ENCODE results near the gene SPO11.

Gene SPO11

DNA sequence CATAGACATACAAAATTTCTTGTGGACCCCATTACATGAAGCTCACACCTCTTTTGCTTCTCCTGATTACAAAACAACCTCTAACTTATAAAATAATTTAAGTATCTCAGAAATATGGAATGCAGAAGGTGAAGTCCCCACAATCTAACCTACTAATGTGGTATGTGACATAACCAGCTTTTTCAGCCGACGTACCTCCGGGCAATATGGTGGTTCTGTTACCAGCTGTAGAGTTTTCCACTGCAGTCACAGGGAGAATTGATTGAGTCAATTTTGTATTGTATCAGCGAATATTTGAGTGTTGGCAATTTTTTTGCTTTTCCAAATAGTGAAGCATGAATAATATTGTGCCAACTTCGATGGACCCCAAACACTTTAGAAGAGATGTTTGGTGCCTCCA, 15.7 kb upstream of the SPO11 start:
- Histone ChIP-seq H3K27me3 (ENCODE audit: low read depth, low read length) (peaks cover 80% of the 10 kb centered on the region), H3K9me3 (ENCODE audit: insufficient read depth, low read length) (peaks cover 12% of the 10 kb centered on the region; the same call in 1 of the 2 replicates), H3K27ac (ENCODE audit: low read length) (no peak overlapping the region), H2AFZ (ENCODE audit: low read depth, low read length) (no peak overlapping the region), H3K36me3 (replicated peaks; ENCODE audit: low read depth, low read length) (no peaks in the 10 kb centered on the region), H3K4me3 (ENCODE audit: low read length) (no peak overlapping the region), H3K4me1 (ENCODE audit: low read length) (0 out of 2 replicates have a peak, but pooled peaks cover 1% of the 10 kb centered on the region), H3K4me2 (ENCODE audit: low read length) (no peak overlapping the region), H3K79me2 (ENCODE audit: low read length) (no peaks in the 10 kb centered on the region), H3K9ac (ENCODE audit: low read length) (no peak overlapping the region), H4K20me1 (ENCODE audit: insufficient read depth, low read length) (no peaks in the 10 kb centered on the region)
- TF ChIP-seq EZH2phosphoT487 (IDR thresholded peaks at IDR 0.05; ENCODE audit: low read depth) = no peak
- TF ChIP-seq, protein P1, sequence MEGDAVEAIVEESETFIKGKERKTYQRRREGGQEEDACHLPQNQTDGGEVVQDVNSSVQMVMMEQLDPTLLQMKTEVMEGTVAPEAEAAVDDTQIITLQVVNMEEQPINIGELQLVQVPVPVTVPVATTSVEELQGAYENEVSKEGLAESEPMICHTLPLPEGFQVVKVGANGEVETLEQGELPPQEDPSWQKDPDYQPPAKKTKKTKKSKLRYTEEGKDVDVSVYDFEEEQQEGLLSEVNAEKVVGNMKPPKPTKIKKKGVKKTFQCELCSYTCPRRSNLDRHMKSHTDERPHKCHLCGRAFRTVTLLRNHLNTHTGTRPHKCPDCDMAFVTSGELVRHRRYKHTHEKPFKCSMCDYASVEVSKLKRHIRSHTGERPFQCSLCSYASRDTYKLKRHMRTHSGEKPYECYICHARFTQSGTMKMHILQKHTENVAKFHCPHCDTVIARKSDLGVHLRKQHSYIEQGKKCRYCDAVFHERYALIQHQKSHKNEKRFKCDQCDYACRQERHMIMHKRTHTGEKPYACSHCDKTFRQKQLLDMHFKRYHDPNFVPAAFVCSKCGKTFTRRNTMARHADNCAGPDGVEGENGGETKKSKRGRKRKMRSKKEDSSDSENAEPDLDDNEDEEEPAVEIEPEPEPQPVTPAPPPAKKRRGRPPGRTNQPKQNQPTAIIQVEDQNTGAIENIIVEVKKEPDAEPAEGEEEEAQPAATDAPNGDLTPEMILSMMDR (IDR thresholded peaks at IDR 0.05; ENCODE audit: low read depth, low read length) = no peak

- H3K79me2 ChIP-seq (ENCODE audit: low read length) = no peaks in the 10 kb centered on the region
- peaks cover 77% of the 10 kb centered on the region for H3K27me3 ChIP-seq (ENCODE audit: low read depth, low read length)
- no peak overlapping the region for H3K9ac ChIP-seq (ENCODE audit: low read length)
- H2AFZ ChIP-seq (ENCODE audit: low read depth, low read length) = no peak overlapping the region
- no peak overlapping the region for H3K27ac ChIP-seq (ENCODE audit: low read length)
- no peak overlapping the region for H3K4me3 ChIP-seq (ENCODE audit: low read length)
- no peak overlapping the region for H3K4me2 ChIP-seq (ENCODE audit: low read length)
- no peaks in the 10 kb centered on the region for H4K20me1 ChIP-seq (ENCODE audit: insufficient read depth, low read length)
- peaks cover 12% of the 10 kb centered on the region; the same call in 1 of the 2 replicates for H3K9me3 ChIP-seq (ENCODE audit: insufficient read depth, low read length)
- no peak for TF ChIP-seq EZH2phosphoT487 (IDR thresholded peaks at IDR 0.05; ENCODE audit: low read depth)
- TF ChIP-seq, protein P1 (IDR thresholded peaks at IDR 0.05; ENCODE audit: low read depth, low read length) = no peak
- no peaks in the 10 kb centered on the region for H3K4me1 ChIP-seq (ENCODE audit: low read length)
- no peaks in the 10 kb centered on the region for H3K36me3 ChIP-seq (replicated peaks; ENCODE audit: low read depth, low read length)
Observed at GRCh38 chr20:57315083-57315975, 14.3 kb upstream of the SPO11 start.

DNA sequence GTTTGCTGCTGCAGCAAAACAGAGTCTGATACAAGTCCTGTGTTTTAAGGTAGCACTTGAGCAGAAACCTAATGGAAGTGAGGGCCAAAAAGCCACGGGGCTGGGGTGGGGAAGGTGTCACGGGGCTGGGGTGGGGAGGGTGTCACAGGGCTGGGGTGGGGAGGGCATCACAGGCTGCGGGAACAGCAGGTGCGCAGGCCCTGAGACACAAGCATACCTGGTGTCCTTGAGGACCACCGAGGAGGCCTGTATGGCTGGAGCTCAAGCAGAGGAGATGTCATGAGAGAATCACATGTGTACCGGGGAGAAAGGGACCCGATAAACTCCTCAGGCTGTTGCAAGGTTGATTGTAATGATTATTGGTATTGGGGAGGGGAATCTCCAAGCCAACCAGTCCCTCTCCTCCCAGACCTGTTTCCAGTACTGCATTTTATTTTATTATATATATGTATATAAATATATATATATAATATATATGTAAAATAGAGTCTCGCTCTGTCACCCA, 13.6 kb upstream of the SPO11 start:
- Histone ChIP-seq H3K4me2 (ENCODE audit: low read length) (no peak overlapping the region), H3K27me3 (ENCODE audit: low read depth, low read length) (peaks cover 75% of the 10 kb centered on the region), H3K9me3 (ENCODE audit: insufficient read depth, low read length) (peaks cover 12% of the 10 kb centered on the region; the same call in 1 of the 2 replicates), H3K27ac (ENCODE audit: low read length) (no peak overlapping the region), H3K4me1 (ENCODE audit: low read length) (no peaks in the 10 kb centered on the region), H4K20me1 (ENCODE audit: insufficient read depth, low read length) (no peaks in the 10 kb centered on the region), H3K79me2 (ENCODE audit: low read length) (no peaks in the 10 kb centered on the region), H3K9ac (ENCODE audit: low read length) (no peak overlapping the region), H2AFZ (ENCODE audit: low read depth, low read length) (no peak overlapping the region), H3K36me3 (replicated peaks; ENCODE audit: low read depth, low read length) (no peaks in the 10 kb centered on the region), H3K4me3 (ENCODE audit: low read length) (no peak overlapping the region)
- no peak for TF ChIP-seq EZH2phosphoT487 (IDR thresholded peaks at IDR 0.05; ENCODE audit: low read depth)
- TF ChIP-seq, protein P1 (IDR thresholded peaks at IDR 0.05; ENCODE audit: low read depth, low read length) = no peak

DNA sequence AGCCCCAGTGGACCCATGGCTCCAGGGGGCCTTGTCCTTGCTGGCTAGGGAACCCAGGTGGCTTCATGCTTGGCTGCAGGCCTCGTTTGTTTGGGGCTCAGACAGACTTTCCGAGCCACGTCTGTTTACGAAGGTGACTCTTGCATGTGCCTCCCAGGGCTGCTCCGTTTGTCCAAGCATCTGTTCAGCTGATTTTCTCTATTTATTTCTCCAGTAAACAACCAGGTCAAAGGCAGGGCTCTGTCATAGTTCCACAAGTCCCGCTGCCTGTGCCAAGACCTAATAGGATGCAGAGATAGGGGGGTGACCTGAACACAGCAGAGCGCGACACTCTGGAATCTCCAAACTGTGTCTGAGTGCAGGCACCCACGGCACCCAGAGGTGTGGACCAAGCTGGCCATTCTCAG, 12.8 kb upstream of the SPO11 start:
- Histone ChIP-seq H3K9me3 (ENCODE audit: insufficient read depth, low read length) (peaks cover 12% of the 10 kb centered on the region; the same call in 1 of the 2 replicates), H3K4me1 (ENCODE audit: low read length) (no peaks in the 10 kb centered on the region), H3K79me2 (ENCODE audit: low read length) (no peaks in the 10 kb centered on the region), H2AFZ (ENCODE audit: low read depth, low read length) (no peak overlapping the region), H3K27ac (ENCODE audit: low read length) (no peak overlapping the region), H3K27me3 (ENCODE audit: low read depth, low read length) (peaks cover 75% of the 10 kb centered on the region), H3K4me3 (ENCODE audit: low read length) (no peak overlapping the region), H3K4me2 (ENCODE audit: low read length) (no peak overlapping the region), H3K9ac (ENCODE audit: low read length) (no peak overlapping the region), H3K36me3 (replicated peaks; ENCODE audit: low read depth, low read length) (no peaks in the 10 kb centered on the region), H4K20me1 (ENCODE audit: insufficient read depth, low read length) (no peaks in the 10 kb centered on the region)
- TF ChIP-seq EZH2phosphoT487 (IDR thresholded peaks at IDR 0.05; ENCODE audit: low read depth) = no peak
- TF ChIP-seq, protein P1 (IDR thresholded peaks at IDR 0.05; ENCODE audit: low read depth, low read length) = no peak
